HG02981 (cell line): ENCODE results near the gene C2.
"Not testable (repeated sequence)": the region's sequence is repeated elsewhere in the genome, so short reads cannot be mapped to it uniquely, and the experiment has no call there.

Source experiments
- ATAC-seq: cut with Tn5 transposase; IDR thresholded peaks from one replicate; pipeline ENCODE4 v1.9.1; 2021; ENCODE audit warnings: mild to moderate bottlenecking, moderate library complexity; ENCODE audit not compliant: unreplicated experiment

C2 gene

DNA sequence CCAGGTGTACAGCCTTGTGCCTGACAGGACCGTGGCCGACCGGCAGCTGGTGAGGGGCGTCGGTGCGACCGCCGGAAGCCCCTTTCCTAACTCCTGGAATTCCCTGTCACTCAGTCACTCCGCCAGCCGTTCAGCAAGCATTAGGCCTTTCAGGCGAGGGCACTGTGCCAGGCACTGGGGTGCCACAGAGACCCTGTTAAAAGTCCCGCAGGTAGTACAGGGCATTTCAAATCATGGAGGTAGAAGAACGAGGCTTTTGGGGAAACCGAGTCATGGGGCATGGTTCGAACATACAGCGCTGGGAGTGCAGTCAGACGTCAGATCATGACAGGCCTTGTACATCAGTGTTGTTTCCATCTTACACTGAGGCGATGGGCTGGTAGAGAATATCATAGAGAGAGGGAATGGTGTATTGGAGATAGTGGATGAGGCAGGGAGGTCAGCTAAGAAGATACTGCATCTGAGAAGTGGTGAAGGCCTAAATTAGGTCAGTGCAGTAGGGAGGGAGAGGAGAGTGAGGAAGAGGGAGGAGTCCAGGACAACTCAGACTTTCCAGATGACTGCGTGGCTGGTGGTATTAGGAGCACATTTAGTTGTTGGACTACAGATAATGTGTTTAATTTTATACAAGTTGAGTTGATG lies 45.3 kb downstream of the C2 start:
- no peak for ATAC-seq

DNA sequence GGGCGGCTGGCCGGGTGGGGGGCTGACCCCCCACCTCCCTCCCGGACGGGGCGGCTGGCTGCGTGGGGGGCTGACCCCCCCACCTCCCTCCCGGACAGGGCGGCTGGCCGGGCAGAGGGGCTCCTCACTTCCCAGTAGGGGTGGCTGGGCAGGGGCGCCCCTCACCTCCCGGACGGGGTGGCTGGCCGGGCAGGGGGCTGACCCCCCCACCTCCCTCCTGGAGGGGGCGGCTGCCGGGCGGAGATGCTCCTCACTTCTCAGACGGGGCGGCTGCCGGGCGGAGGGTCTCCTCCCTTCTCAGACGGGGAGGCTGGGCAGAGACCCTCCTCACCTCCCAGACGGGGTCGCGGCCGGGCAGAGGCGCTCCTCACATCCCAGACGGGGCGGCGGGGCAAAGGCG lies 48.5 kb downstream of the C2 start:
- not testable (repeated sequence) for ATAC-seq

DNA sequence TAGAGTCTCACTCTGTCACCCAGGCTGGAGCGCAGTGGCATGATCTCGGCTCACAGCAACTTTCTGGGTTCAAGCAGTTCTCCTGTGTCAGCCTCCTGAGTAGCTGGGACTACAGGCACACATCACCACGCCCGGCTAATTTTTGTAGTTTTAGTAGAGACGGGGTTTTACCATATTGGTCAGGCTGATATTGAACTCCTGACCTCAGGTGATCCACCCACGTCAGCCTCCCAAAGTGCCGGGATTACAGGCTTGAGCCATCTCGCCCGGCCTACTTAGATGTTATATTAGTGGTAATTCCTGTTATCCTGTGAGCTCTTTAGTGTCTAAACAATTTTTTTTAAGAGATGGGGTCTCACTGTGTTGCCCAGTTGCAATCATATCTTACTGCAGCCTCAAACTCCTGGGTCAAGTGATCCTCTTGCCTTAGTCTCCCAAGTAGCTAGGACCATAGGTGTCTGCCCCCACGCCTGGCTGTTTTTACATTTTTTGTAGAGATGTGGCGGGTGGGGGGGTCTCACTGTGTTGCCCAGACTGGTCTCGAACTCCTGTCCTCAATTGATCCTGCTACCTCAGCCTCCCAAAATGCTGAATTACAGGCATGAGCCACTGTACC lies 50.4 kb downstream of the C2 start:
- no peak for ATAC-seq

DNA sequence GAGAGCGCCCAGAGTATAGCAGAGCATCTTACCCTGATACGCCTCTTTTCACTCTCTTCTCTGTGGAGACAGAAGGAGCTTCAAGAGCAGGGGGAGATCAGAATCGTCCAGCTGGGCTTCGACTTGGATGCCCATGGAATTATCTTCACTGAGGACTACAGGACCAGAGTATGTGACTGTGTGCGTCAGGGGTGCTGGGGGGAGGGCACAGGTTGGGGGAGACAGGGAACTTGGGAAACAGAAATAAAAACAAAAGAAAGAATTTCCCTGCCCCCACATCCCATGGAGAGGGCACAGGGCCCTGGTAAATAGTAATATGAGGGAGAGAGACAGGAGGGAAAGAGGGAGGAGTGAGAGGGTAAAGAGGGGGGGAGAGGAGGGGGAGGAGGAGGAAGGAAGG lies 51.3 kb downstream of the C2 start:
- no peak for ATAC-seq

DNA sequence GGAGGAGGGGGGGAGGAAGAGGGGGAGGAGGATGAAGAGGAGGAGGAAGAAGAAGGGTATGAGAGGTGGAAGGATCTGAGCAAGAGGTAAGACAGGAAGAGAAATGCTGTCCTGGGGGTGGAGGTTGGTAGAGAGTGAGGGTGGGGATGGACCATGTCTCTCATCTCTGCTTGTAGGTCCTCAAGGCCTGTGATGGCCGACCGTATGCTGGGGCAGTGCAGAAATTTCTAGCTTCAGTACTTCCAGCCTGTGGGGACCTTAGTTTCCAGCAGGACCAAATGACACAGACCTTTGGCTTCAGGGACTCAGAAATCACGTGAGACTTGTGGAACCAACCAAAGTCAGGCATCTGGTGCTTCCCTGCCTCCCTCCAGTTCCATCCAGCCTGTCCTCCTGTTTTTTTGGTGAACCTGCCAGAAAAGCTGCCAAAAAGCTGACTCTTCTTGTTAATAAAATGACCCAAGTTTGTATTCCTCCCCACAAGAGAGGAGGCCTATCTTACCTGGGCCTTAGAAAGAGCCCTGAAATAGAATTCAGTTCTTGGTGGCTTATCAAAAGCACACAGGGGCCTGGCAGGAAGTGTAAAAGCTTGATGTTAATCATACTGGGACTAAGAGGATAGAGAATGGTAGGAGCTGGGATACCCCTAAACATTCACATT lies 51.9 kb downstream of the C2 start:
- ATAC-seq: no peak

DNA sequence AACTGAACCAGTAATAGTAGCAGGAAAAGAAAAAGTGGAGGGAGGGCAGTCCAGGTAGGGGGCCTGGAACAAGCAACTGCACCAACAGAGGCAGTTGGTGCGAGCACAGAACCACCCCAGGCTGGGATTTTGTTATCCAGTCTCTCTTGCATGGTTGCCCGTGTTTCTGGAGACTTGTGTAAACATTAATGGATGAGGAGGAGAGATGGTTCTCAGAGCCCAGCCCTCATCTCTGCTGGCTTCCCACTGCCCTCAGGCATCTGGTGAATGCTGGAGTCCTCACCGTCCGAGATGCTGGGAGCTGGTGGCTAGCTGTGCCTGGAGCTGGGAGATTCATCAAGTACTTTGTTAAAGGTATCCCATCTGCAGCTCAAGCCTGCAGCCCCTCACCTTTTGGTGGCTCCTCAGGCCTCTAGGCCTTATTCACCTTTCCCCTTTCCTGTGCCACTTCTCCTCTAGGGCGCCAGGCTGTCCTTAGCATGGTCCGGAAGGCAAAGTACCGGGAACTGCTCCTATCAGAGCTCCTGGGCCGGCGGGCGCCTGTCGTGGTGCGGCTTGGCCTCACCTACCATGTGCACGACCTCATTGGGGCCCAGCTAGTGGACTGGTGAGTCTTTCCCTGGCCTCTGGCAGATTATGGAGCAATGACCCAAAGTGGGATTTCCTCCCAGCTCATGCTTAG lies 52.8 kb downstream of the C2 start:
- not testable (repeated sequence) for ATAC-seq

DNA sequence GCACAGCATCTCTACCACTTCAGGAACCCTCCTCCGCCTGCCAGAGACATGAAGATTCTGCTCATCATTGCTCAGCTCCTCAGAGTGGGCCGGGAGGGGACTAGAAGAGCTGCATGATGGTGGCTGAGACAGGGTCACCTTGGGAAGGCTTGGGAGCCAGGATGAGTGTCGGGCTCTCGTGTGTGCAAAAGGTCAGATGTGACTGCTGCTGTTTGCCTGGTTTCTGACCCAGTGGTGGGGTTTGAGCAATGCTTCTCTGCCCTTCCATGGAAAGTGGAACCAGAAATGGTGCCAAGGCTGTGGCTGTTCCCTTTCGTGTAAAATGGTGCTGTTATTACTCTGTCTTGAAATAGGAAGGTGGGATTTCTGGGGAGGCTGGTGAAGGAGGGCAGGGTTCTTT lies 53.5 kb downstream of the C2 start:
- ATAC-seq: not testable (repeated sequence)

DNA sequence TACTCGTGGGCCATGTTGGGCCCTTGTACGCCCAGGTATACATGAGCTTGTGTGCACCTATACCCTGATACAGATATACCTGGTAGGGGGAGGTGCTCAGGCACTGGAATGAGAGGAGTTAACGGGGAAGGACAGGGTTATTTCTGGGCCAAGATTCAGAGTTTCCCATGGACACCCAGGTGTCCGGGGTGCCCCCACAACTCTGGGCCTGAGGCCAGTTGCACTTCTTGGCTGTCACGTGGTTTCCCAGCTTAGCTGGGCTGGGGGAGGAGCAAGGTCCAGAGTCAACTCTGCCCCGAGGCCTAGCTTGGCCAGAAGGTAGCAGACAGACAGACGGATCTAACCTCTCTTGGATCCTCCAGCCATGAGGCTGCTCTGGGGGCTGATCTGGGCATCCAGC lies 54.2 kb downstream of the C2 start, which contains the start of gene C4A:
Gene C4A, plus strand, starts transcription at position 314 of the 400 bp plus-strand sequence. Its CDS starts 51 bp downstream, at position 365.
- ATAC-seq: not testable (repeated sequence)

DNA sequence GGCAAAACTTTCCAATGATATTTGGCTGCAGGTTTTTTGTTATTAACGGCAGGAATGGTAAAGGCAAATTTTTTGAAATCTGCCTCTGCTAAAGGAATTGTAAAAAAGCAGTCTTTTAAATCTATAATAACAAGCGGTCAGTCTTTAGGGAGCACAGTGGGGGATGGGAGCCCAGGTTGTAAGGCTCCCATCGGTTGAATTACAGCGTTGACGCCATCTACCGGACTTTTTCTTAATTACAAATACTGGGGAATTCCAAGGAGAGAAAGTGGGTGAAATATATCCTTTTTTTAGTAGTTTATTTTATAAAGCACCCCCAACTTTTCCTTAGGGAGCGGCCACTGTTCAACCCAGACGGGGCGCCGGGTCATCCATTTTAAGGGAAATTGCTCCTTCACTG lies 61.8 kb downstream of the C2 start:
- ATAC-seq: not testable (repeated sequence)

DNA sequence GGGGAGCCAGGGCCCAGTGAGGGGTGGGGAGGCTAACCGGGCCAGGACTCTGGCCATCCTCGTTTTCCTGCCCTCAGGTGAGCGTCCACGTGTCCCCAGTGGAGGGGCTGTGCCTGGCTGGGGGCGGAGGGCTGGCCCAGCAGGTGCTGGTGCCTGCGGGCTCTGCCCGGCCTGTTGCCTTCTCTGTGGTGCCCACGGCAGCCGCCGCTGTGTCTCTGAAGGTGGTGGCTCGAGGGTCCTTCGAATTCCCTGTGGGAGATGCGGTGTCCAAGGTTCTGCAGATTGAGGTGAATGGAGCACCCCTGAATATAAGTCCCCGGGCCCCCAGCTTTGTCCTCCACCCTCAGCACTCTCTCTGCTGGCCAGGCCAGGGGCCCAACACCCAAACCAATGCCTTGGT lies 66.9 kb downstream of the C2 start:
- not testable (repeated sequence) for ATAC-seq
